SJCRH30 (cell line): ENCODE results near the gene RND3. TPM values are rescaled to one million over a fixed set of nuclear protein-coding genes. Genes with fewer than 3 reads are reported as not detected.

ENCODE experiments used
- DNase-seq, 2 experiments: peaks; one replicate each; pipeline ENCODE4 v3.0.0-alpha.2; 2015 to 2020
- H3K27ac ChIP-seq: fragments of 250-450 bp; sonication (Bioruptor Pico); 2 replicates; pipeline ENCODE4 v1.5.1; 2020; ENCODE audit warnings: mild to moderate bottlenecking, moderate library complexity
- H3K27me3 ChIP-seq: fragments of 250-450 bp; sonication (Bioruptor Pico); 2 replicates; pipeline ENCODE4 v1.5.1; 2020; ENCODE audit warnings: mild to moderate bottlenecking, moderate library complexity
- H3K36me3 ChIP-seq: fragments of 250-450 bp; sonication (Bioruptor Pico); 2 replicates; pipeline ENCODE4 v1.5.1; 2020; ENCODE audit warnings: mild to moderate bottlenecking, moderate library complexity
- H3K4me1 ChIP-seq: fragments of 250-450 bp; sonication (Bioruptor Pico); 2 replicates; pipeline ENCODE4 v1.5.1; 2020; ENCODE audit warnings: mild to moderate bottlenecking, moderate library complexity
- H3K4me3 ChIP-seq: fragments of 250-450 bp; sonication (Bioruptor Pico); 2 replicates; pipeline ENCODE4 v1.5.1; 2020; ENCODE audit warnings: mild to moderate bottlenecking, moderate library complexity
- H3K9me3 ChIP-seq: fragments of 250-450 bp; sonication (Bioruptor Pico); replicated peaks from 2 replicates; pipeline ENCODE4 v1.5.1; 2020; ENCODE audit warnings: mild to moderate bottlenecking, moderate library complexity
- total RNA-seq: library from RNA; depleted of rRNA; stranded (reverse); fragments of >200 nt; shearing (Covaris generic); gene quantifications from 2 replicates; pipeline ENCODE4 v1.2.3, GENCODE V29; 2014

Gene RND3
- total RNA-seq, 1 experiment from 2014 or later = 43.4 TPM

DNA sequence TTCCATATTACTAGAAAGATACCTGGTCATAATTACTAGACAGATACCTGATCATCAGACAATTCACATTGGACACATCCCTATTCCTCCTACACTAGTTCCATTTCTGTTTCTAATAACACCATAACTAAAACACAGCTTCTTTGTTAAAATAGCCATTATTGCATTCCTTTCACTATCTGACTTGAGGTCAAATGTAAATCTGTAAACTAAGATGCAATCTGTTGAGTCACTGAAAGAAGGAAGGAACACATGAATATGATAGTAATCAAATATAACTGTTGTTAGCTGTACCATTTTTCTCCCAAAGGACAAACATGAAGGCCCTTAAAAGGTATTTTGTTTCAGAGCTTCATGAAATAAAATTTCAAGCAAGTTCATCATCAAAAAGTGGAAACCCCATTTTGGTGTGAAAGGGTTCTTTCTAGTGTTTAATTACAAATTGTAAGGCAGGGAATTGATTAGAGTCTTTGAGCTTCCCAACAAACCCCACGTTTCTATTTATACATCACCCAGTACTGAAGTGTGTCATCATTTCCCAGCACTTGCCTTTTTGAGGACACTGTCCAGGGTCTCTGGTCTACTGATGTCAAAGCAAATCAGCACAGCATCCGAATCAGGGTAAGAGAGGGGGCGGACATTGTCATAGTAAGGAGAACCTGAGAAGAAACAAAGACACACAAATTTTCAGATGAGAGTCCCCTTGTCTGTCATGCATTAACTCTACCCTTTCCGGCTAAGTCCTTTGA is 13.0 kb downstream of the RND3 start:
- no peak overlapping the region for H3K4me3 ChIP-seq
- peaks cover 66% of the 10 kb centered on the region for H3K36me3 ChIP-seq
- H3K9me3 ChIP-seq = no peaks in the 10 kb centered on the region
- H3K4me1 ChIP-seq = peaks cover 20% of the 10 kb centered on the region
- no peak overlapping the region for H3K27ac ChIP-seq
- no peak for DNase-seq
- H3K27me3 ChIP-seq = no peaks in the 10 kb centered on the region

DNA sequence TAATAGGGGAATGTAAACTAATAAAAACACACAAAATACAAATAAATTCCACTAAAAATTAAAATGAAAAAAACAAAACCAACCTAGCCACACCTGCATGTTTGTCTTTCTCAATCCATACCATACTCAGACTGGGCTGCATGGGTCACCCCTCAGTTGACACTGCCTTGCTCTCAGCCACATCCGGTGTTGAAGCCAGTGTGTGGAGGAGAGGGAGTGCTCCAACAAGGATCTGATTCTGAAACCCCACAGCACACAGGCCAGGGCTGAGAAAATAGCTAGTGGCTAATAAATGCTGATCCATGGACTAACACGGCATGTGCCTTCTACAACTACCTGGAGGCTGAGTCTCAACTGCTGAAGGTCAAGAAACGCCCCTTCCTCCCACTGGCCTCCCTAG is 13.7 kb downstream of the RND3 start:
- H3K27me3 ChIP-seq = no peaks in the 10 kb centered on the region
- H3K4me1 ChIP-seq = peaks cover 13% of the 10 kb centered on the region
- H3K36me3 ChIP-seq = peaks cover 71% of the 10 kb centered on the region
- no peaks in the 10 kb centered on the region for H3K9me3 ChIP-seq
- no peak overlapping the region for H3K4me3 ChIP-seq
- no peak overlapping the region for H3K27ac ChIP-seq
- DNase-seq = no peak

DNA sequence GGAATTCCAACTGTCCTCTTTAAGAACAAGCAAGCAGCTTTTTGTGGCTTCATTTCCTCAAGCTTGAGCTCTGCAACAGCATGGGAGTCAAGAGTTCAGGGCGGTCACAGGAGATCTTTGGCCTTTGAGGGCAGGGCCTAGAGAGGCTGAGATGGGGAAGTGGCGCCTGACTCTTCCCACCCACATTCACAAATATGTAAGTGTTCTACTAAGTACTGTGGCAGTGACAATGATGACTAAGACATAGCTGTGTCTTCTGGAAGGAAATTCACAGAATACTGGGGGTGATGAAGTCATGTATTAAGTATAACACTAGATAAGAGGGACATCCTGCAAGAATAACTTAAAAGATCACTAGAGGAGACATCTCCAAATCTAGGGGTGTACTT is 15.0 kb downstream of the RND3 start:
- Histone ChIP-seq H3K4me3 (no peak overlapping the region), H3K36me3 (peaks cover 77% of the 10 kb centered on the region), H3K27ac (no peak overlapping the region), H3K9me3 (no peaks in the 10 kb centered on the region), H3K27me3 (no peaks in the 10 kb centered on the region), H3K4me1 (peaks cover 6% of the 10 kb centered on the region; the same call in 1 of the 2 replicates)
- DNase-seq = no peak

GRCh38 chr2:150471813-150472510 is 15.5 kb downstream of the RND3 start:
- Histone ChIP-seq H3K9me3 (no peaks in the 10 kb centered on the region), H3K4me3 (no peak overlapping the region), H3K27ac (no peak overlapping the region), H3K4me1 (peaks cover 4% of the 10 kb centered on the region; the same call in 1 of the 2 replicates), H3K27me3 (no peaks in the 10 kb centered on the region), H3K36me3 (peaks cover 76% of the 10 kb centered on the region)
- no peak for DNase-seq

- DNase-seq = no peak
- H3K9me3 ChIP-seq = no peaks in the 10 kb centered on the region
- H3K4me3 ChIP-seq = no peak overlapping the region
- H3K27me3 ChIP-seq = no peaks in the 10 kb centered on the region
- H3K36me3 ChIP-seq = peaks cover 68% of the 10 kb centered on the region
- H3K4me1 ChIP-seq = no peaks in the 10 kb centered on the region
- no peak overlapping the region for H3K27ac ChIP-seq
These were observed 17.0 kb downstream of the RND3 start for GRCh38 chr2:150470435-150470834.

- Histone ChIP-seq H3K9me3 (no peaks in the 10 kb centered on the region), H3K36me3 (peaks cover 62% of the 10 kb centered on the region), H3K27ac (peak overlapping the region; percentile 32; the same call in 1 of the 2 replicates), H3K4me3 (no peak overlapping the region), H3K27me3 (no peaks in the 10 kb centered on the region), H3K4me1 (no peaks in the 10 kb centered on the region)
- no peak for DNase-seq
These were observed 17.7 kb downstream of the RND3 start for GRCh38 chr2:150469706-150470274.

GRCh38 chr2:150468350-150468960 is 19.0 kb downstream of the RND3 start:
- peaks cover 48% of the 10 kb centered on the region for H3K36me3 ChIP-seq
- no peak overlapping the region for H3K27ac ChIP-seq
- H3K4me3 ChIP-seq = no peak overlapping the region
- H3K9me3 ChIP-seq = no peaks in the 10 kb centered on the region
- H3K4me1 ChIP-seq = no peaks in the 10 kb centered on the region
- DNase-seq = no peak
- H3K27me3 ChIP-seq = no peaks in the 10 kb centered on the region

- Histone ChIP-seq H3K27me3 (no peaks in the 10 kb centered on the region), H3K36me3 (peaks cover 44% of the 10 kb centered on the region), H3K4me3 (no peak overlapping the region), H3K4me1 (no peaks in the 10 kb centered on the region), H3K27ac (no peak overlapping the region), H3K9me3 (no peaks in the 10 kb centered on the region)
- no peak for DNase-seq
These were observed 19.9 kb downstream of the RND3 start for GRCh38 chr2:150467621-150467963.

DNA sequence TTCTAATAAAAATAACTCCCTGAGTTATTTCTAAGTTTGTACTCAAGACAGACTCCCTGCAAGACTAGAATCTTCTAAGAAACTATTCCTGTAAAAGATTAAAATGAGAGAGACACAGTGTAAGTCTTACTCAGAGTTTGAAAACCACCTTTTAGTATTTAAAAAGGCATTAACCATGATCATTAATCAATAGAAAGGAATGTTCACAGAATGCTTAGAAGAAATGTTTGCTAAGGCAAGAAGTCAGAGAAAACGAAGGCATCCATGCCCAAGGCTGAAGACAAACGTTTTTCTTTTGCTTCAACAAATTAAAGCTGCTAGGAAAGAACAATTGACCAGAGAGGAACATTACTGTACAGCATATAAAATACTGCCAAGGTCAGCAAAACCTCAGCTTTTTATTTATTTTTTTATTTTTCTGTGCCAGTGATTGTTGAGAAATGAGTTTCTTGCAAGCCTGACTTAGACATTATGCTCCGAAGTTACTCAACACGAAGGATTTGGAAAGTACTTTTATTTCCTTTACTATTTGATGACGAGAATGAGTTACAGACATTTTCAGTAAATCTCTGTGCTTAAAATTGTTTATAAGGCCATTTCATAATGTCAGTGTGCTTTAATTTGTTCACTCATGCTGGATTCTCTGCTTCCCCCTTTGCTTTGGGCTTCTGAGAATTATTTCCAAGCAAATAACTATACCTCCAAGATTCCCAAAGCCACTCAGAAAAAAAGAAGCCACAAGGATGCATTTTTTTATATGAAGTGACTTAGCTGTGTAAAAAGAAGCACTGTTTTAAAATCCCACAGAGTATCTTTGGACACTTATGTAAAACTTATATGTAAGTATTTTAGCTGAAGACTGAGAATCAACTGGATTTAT is 20.5 kb downstream of the RND3 start:
- Histone ChIP-seq H3K4me3 (no peak overlapping the region), H3K9me3 (no peaks in the 10 kb centered on the region), H3K27me3 (no peaks in the 10 kb centered on the region), H3K4me1 (no peaks in the 10 kb centered on the region), H3K27ac (no peak overlapping the region), H3K36me3 (peaks cover 38% of the 10 kb centered on the region)
- DNase-seq = no peak

- Histone ChIP-seq H3K4me1 (no peaks in the 10 kb centered on the region), H3K4me3 (no peak overlapping the region), H3K27me3 (no peaks in the 10 kb centered on the region), H3K36me3 (peaks cover 28% of the 10 kb centered on the region), H3K9me3 (no peaks in the 10 kb centered on the region), H3K27ac (no peak overlapping the region)
- no peak for DNase-seq
These were observed 21.5 kb downstream of the RND3 start for GRCh38 chr2:150465703-150466569.

DNA sequence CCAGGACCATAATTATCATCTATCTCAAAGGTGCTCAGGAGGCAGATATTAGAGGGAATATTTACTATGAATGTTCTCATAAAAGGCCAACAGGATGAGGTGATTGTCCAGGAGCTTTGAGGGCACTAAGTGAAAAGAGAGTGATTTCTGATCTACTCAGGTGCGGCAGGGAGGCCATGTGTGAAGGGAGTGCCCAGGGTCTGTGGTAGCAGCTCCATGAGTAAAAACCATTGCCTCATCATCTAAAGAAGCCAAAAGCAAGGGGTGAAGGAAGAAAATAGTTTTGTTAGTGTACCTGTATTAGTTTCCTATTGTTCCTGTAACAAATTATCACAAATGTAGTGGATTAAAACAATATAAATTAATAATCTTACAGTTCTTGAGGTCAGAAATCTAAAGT is 22.5 kb downstream of the RND3 start:
- Histone ChIP-seq H3K9me3 (no peaks in the 10 kb centered on the region), H3K27me3 (no peaks in the 10 kb centered on the region), H3K27ac (no peak overlapping the region), H3K4me1 (no peaks in the 10 kb centered on the region), H3K36me3 (peaks cover 18% of the 10 kb centered on the region), H3K4me3 (no peak overlapping the region)
- no peak for DNase-seq

- Histone ChIP-seq H3K27ac (no peak overlapping the region), H3K27me3 (no peaks in the 10 kb centered on the region), H3K4me1 (no peaks in the 10 kb centered on the region), H3K36me3 (peaks cover 11% of the 10 kb centered on the region), H3K9me3 (no peaks in the 10 kb centered on the region), H3K4me3 (no peak overlapping the region)
- DNase-seq = no peak
These were observed 23.2 kb downstream of the RND3 start for GRCh38 chr2:150464270-150464669.

DNA sequence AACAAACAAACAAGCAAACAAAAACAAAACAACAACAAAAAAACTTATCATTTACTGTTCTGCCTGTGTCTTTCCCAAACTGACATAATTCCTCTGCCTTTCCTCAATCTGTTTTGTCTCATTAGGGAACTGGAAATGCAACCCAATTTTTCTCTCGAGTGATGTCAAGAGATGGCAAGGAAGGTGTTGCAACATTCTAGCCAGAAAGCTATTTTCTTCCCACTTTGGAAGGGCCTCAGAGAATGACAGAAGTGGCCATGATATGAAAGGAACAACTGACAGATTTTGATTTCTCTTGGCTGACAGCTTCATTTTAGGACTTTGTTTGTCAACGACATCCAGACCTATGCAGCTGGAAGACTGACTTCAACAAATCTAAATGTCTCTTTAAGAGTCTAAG is 24.7 kb downstream of the RND3 start:
- no peak overlapping the region for H3K4me3 ChIP-seq
- H3K27me3 ChIP-seq = no peaks in the 10 kb centered on the region
- no peak overlapping the region for H3K27ac ChIP-seq
- H3K9me3 ChIP-seq = no peaks in the 10 kb centered on the region
- DNase-seq = no peak
- H3K36me3 ChIP-seq = no peaks in the 10 kb centered on the region
- H3K4me1 ChIP-seq = no peaks in the 10 kb centered on the region

DNA sequence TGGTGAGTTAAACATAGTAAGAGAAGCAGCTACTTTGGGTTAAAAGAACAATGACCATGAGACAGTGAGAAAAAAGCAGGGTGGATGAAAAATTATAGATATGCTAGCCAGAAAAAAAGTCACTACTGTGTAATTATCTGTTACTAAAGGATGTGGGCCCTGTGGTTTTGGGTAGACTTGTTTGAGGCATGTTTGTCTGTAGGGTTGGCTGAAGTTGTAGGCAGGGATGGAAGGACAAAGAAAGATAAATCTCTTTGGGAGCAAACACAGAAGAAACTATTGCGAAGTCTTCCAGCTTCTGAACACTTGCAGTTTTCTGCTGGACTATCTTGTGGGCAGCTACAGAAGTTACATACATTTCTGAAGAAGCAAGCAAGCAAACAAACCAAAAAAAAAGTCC is 28.2 kb downstream of the RND3 start:
- H3K4me1 ChIP-seq = no peaks in the 10 kb centered on the region
- H3K36me3 ChIP-seq = no peaks in the 10 kb centered on the region
- no peaks in the 10 kb centered on the region for H3K27me3 ChIP-seq
- H3K9me3 ChIP-seq = no peaks in the 10 kb centered on the region
- H3K27ac ChIP-seq = no peak overlapping the region
- DNase-seq = no peak
- H3K4me3 ChIP-seq = no peak overlapping the region
